PC-9 (cell line): ENCODE data around the gene KLF13.

Experiments
- EZH2 ChIP-seq: fragments of 200-600 bp; sonication (generic); IDR thresholded peaks from 2 replicates; pipeline ENCODE4 v1.8.0; 2017; ENCODE audit warnings: antibody characterized with exemption, low read depth
- TF ChIP-seq, protein P1 (sequence below): fragments of 200-600 bp; sonication (generic); conservative IDR thresholded peaks from 2 replicates; pipeline ENCODE4 v1.6.1; 2017; ENCODE audit warnings: mixed run types, antibody characterized with exemption, mild to moderate bottlenecking, moderate library complexity

DNA sequence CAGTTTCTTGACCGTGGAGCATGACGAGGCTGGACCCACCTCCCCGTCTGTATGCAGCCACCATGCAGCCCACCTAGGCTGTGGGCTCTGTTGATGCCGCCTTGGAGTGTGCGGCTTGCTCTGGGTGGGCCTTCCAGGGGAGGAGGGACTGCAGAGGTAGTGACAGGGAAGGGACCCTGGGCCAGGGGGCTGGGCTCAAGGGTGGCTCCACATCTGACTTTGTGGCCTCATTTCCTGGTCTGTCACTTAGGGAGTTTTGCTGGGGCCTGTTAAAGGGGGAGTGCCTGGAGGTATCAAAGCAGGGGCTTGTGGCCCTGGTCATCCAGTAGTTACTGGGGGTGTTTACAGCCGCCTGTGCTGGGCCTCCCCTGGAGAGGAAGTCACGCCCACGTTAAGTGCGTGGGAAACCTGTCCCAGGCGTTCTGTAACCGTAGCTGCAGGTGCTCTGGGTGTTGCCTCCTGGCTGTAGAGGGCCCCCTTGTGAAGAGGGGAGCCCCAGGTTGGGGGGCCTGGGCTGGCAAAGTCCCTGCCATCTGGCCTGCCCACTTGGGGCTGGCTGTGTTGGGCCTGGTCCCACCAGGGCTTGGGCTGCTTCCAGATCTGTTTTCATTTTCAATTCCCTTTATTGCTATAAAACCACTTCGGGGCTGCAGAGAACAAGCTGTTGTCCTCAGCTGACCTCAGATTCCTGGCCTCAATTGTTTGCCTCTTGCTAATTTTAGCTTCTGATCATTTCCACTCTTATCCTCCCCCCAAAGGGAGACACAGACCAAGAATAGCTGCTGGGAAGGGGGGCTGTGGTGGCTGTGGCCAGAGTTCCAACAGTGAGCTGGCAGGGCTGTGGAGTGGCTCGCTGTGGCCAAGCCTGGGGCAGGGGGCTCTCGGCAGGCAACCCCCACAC, 26.5 kb downstream of the KLF13 start:
- TF ChIP-seq, protein P1, sequence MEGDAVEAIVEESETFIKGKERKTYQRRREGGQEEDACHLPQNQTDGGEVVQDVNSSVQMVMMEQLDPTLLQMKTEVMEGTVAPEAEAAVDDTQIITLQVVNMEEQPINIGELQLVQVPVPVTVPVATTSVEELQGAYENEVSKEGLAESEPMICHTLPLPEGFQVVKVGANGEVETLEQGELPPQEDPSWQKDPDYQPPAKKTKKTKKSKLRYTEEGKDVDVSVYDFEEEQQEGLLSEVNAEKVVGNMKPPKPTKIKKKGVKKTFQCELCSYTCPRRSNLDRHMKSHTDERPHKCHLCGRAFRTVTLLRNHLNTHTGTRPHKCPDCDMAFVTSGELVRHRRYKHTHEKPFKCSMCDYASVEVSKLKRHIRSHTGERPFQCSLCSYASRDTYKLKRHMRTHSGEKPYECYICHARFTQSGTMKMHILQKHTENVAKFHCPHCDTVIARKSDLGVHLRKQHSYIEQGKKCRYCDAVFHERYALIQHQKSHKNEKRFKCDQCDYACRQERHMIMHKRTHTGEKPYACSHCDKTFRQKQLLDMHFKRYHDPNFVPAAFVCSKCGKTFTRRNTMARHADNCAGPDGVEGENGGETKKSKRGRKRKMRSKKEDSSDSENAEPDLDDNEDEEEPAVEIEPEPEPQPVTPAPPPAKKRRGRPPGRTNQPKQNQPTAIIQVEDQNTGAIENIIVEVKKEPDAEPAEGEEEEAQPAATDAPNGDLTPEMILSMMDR: no peak
- TF ChIP-seq EZH2: no peak
